Activated gamma-delta T cell treated with Interleukin-2 at 50 U/mL for 16 hours (primary cell): ENCODE measurements around the gene C6orf141.

Experiments
- DNase-seq: peaks from one replicate; pipeline ENCODE4 v3.0.0-alpha.2; 2020

Gene C6orf141

GRCh38 chr6:49550492-49551077, at the start of gene C6orf141:
Gene C6orf141, plus strand, starts transcription at chr6:49550668. Its CDS starts 125 bp downstream, at chr6:49550793.
- DNase-seq, result peak; percentile 4

DNA sequence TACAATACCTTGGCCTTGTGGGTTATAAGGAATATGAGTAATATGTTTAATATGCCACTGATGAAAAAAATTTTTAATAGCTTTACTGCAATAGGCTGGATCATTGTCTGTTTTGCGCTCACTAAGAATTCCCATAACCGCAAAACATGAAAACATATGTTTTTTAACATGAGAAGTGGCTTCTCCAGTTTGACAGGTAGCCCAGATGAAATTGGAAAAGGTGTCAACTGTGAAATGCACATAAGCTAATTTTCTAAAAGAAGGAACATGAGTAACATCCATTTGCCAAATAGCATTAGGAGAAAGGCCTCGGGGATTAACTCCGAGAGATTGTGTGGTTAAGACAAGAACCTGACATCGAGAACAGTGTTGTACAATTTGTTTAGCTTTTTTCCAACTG, 45.8 kb upstream of the C6orf141 start:
- no peak for DNase-seq

DNA sequence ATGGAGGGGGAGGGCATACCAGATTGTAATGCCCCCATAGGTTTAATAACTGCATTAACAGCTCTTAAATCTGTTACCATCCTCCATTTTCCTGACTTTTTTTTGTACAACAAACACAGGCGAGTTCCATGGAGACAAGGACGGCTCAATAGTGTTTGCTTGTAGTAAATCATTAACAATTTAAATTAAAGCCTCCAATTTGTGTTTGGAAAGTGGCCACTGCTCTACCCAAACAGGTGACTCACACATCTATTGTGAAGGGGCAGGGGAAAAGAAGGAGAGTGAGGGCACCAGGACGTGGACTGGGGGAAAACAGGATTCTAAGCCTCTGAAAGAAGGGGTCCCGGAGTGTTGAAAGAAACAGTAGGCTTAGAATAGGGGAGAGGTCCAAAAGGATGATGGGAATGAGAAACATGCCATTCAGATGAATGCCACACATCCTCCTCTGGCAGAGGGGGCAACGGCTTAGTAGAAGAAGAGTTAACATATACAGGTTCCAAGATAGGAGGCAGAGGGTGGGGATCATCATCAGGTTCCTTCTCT, 43.8 kb upstream of the C6orf141 start:
- DNase-seq, result no peak

- no peak for DNase-seq
Observed at GRCh38 chr6:49509342-49509741, 41.1 kb upstream of the C6orf141 start.

GRCh38 chr6:49513153-49513989, 37.1 kb upstream of the C6orf141 start:
- no peak for DNase-seq

DNA sequence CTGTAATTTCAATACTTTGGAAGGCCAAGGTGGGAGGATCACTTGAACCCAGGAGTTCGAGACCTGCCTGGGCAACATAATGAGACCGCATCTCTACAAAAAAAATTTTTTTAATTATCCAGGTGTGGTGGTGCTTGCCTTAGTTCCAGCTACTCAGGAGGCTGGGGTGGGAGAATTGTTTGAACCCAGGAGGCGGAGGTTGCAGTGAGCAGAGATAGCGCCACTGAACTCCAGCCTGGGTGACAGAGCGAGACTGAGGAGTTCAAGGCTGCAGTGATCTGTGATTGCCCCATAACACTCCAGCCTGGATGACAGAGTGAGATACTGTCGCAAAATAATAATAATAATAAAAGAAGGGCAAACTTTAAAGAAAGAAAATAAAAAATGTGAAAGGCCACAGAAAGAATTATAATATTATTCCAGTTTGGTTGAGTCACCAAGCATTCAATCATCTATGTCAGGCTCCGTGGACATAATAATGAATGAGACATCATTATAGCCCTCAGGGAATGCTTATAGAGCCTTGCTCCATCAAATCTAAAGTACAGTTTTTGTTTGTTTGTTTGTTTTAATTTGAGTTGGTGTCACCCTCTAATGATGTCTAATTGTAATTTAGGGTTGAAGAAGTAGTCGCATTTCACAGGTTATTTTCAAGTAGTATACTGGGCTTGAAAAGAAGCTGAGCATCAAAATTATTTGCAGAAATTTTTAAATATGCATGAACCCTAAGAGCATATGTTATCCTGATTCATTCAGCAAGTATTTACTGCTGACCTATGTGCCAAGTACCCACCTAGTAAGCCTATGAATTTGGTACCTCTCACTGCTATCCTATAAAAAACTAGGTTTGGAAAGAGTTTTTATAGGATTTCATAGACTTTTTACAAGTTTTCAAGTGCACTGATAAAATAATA, 35.6 kb upstream of the C6orf141 start:
- no peak for DNase-seq

DNA sequence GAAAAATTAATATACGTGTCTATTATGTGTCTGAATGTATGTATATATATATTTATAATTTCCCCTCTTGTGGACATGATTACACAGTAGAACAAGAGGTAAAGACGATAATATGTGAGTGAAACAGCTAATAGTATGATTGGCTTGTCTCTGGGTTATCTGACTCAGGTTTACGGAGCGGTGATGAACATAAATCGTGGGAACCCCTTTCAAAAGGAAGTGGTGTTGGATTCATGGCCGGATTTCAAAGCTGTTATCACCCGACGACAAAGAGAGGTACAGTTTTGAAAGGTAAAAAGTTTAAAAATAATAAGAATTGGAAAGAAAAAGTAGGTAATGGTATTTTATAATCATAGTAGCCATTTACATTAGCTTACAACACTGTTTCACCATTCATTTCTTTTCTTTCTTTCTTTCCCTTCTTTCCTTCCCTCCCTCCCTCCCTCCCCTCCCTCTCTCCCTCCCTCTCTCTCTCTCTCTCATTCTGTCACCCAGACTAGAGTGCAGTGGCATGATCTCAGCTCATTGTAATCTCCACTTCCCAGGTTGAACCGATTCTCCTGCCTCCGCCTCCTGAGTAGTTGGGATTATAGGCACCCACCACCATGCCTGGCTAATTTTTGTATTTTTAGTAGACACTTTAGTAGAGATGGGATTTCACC, 34.9 kb upstream of the C6orf141 start:
- DNase-seq, result no peak

DNA sequence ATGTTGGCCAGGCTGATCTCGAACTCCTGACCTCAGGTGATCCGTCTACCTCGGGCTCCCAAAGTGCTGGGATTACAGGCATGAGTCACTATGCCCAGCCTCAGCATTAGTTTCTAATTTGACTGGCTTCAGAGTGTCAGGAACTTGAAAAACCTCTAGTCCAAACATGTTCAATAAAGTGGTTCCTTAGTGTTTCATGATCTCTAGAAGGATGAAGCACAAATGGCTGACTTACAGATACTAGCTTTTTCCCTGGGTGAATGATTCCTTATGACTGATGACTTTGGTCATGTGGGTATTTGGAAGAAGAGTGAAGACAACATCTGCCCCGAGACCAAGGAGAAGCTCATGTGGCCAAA, 34.3 kb upstream of the C6orf141 start:
- DNase-seq, result no peak

DNA sequence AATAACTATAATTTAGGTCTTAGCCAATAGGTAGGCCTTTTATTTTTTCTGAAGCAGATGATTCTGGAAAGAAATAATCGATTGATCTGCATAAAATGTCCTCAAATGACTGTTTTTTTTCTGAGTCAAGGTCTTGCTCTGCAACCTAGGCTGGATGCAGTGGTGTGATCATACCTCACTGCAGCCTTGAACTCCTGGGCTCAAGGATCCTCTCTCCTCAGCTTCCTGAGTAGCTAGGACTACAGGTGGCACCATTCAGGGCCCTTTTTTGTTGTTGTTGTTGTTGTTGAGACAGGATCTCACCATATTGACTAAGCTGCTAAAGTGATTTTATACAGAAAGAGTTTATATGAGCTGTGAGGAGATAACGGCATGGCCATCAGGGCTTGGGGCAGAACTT, 32.5 kb upstream of the C6orf141 start:
- DNase-seq, result no peak

DNA sequence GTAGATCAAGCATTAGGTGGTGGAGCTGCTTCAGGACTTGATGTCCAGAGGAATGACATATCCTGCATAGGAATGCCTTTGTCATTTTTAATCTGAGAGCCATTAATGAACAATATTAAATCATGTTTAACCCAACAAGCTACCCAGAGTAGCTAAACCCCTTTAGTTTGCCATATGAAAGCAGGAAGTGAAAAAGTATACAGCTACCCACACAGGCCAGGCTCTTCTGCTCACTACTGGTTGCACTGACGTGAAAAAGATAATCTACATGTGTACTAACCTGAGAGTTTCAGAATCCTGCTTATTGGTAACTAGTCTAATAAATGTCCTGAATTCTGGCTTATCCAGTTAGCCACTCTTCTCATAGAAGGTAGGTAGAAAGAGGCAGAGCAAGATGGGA, 30.8 kb upstream of the C6orf141 start:
- DNase-seq, result no peak

- no peak for DNase-seq
Observed at GRCh38 chr6:49522710-49523593, 27.5 kb upstream of the C6orf141 start.

DNA sequence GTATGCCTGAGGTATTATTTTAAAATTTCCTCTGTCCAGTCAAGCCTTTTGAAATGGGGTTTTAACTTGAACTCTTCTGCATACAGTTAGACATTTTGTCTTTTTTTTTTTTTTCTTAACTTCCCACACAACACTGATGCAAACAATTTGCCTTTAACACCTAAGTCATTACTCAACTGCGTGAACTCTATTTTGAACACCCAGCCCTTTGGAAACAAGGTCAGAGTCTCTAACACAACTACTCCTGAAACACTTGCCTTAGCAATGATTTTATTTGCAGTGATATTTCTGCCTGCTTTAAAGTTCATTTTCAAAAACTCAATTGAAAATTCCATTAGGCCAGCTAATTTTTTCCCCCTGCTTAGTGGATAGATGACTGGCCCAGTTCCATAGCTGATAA, 26.6 kb upstream of the C6orf141 start:
- no peak for DNase-seq

- no peak for DNase-seq
Observed at GRCh38 chr6:49524541-49524940, 25.9 kb upstream of the C6orf141 start.

- no peak for DNase-seq
Observed at GRCh38 chr6:49526598-49526997, 23.9 kb upstream of the C6orf141 start.

DNA sequence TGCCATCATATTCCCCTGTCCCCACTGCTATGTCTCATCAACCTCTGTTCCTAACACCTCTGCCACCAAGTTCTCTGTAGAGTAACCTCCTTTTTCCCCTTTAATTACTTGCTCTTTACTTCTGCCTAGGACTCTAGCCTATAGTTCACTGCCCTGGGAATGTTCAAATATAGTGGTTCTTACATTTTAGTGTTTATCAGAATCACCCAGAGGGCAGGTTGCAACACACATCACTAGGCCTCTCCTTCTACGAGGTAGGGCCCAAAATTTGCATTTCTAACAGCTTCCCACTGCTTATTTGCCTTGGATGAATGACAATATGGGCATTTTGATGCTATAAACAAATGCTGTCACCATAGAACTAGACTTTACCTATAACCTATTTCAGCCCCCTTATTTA, 23.1 kb upstream of the C6orf141 start:
- no peak for DNase-seq

- DNase-seq, result no peak
Observed at GRCh38 chr6:49528571-49528970, 21.9 kb upstream of the C6orf141 start.

GRCh38 chr6:49530141-49530776, 20.2 kb upstream of the C6orf141 start:
- DNase-seq, result no peak

GRCh38 chr6:49531774-49532569, 18.5 kb upstream of the C6orf141 start:
- DNase-seq, result no peak

DNA sequence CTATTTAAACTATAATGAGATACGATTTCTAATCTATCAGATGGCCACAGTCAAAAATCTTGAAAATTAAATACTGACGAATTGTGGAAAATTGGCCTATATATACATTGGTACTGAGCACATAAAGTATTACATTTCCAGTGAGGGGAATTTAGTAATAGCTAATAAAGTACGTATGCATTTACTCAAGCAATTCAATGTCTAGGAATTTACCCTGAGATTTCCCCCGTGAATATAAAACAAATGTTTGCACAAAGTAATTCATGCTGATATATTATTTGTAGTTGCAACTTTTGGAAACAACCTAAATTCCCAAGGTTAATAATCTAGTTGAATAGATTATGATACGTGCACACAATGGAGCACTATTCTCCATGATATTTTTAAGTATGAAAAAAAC, 14.7 kb upstream of the C6orf141 start:
- no peak for DNase-seq

DNA sequence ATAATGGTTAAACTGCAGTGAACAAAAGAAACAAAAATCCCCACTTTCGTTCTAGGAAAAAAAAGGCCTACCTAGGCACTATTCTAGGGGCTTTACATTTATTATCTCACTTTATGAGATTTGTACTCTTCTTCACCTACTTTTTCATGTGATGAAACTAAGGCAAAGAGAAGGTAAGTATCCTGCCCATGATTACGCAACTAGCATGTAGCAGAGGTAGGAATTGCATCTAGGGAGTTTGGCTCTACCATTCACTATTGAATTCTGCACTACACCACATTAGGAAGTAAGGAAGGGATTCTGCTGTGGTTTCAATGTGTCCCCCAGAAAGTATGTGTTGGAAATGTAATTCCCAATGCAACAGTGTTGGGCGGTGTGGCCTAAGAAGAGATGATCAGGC, 11.4 kb upstream of the C6orf141 start:
- no peak for DNase-seq
